ENCODE measurements around the gene SCTR.

SCTR gene

GRCh38 chr2:119469131-119469530 lies 55.2 kb downstream of the SCTR start:
- no peak for DNase-seq (ENCODE audit: low read depth)
- H3K4me3 ChIP-seq (ENCODE audit: low read depth, low read length), result no peak overlapping the region
- TF ChIP-seq CTCF (conservative IDR thresholded peaks at IDR 0.05; ENCODE audit: low read depth, low read length), result no peak

GRCh38 chr2:119468154-119468955 lies 55.9 kb downstream of the SCTR start:
- peak; percentile 50 for DNase-seq (ENCODE audit: low read depth)
- TF ChIP-seq CTCF (conservative IDR thresholded peaks at IDR 0.05; ENCODE audit: low read depth, low read length), result no peak
- H3K4me3 ChIP-seq (ENCODE audit: low read depth, low read length), result no peak overlapping the region

GRCh38 chr2:119466373-119466772 lies 57.9 kb downstream of the SCTR start:
- TF ChIP-seq CTCF (conservative IDR thresholded peaks at IDR 0.05; ENCODE audit: low read depth, low read length), result no peak
- DNase-seq (ENCODE audit: low read depth), result no peak
- H3K4me3 ChIP-seq (ENCODE audit: low read depth, low read length), result no peak overlapping the region

GRCh38 chr2:119465687-119466086 lies 58.6 kb downstream of the SCTR start:
- no peak overlapping the region for H3K4me3 ChIP-seq (ENCODE audit: low read depth, low read length)
- no peak for TF ChIP-seq CTCF (conservative IDR thresholded peaks at IDR 0.05; ENCODE audit: low read depth, low read length)
- no peak for DNase-seq (ENCODE audit: low read depth)

GRCh38 chr2:119464981-119465380 lies 59.3 kb downstream of the SCTR start:
- no peak for TF ChIP-seq CTCF (conservative IDR thresholded peaks at IDR 0.05; ENCODE audit: low read depth, low read length)
- no peak overlapping the region for H3K4me3 ChIP-seq (ENCODE audit: low read depth, low read length)
- no peak for DNase-seq (ENCODE audit: low read depth)

GRCh38 chr2:119463990-119464389 lies 60.3 kb downstream of the SCTR start:
- no peak overlapping the region for H3K4me3 ChIP-seq (ENCODE audit: low read depth, low read length)
- no peak for TF ChIP-seq CTCF (conservative IDR thresholded peaks at IDR 0.05; ENCODE audit: low read depth, low read length)
- DNase-seq (ENCODE audit: low read depth), result no peak

- DNase-seq (ENCODE audit: low read depth), result no peak
- no peak overlapping the region for H3K4me3 ChIP-seq (ENCODE audit: low read depth, low read length)
- no peak for TF ChIP-seq CTCF (conservative IDR thresholded peaks at IDR 0.05; ENCODE audit: low read depth, low read length)
Measured at GRCh38 chr2:119463136-119463535, 61.1 kb downstream of the SCTR start.
